Measurements from ENCODE around the gene TMUB1. TPM values are rescaled to one million over a fixed set of nuclear protein-coding genes. Genes with fewer than 3 reads are reported as not detected.

The TMUB1 gene
- total and polyA plus RNA-seq, 9 of the 15 experiments (the other 6 are each of a cell fraction or from before 2014, with no cell fraction given), result 0.14 to 241 (median 74.1) TPM

GRCh38 chr7:151091431-151091830, 8.1 kb upstream of the TMUB1 start (continued):
- TF ChIP-seq TFAP4 (CRISPR knock-in tag; IDR thresholded peaks at IDR 0.05; ENCODE audit: borderline replicate concordance) (peak; percentile 51; the same call in 1 of the 2 replicates), GTF2B (IDR thresholded peaks at IDR 0.05; ENCODE audit: extremely low read depth, insufficient read length) (no peak), USF2 (CRISPR knock-in tag; IDR thresholded peaks at IDR 0.05) (no peak), OTX1 (CRISPR knock-in tag; IDR thresholded peaks at IDR 0.05) (no peak), MYC (IDR thresholded peaks at IDR 0.05; ENCODE audit: low read depth, low read length) (no peak), MYC (CRISPR knock-in tag; IDR thresholded peaks at IDR 0.05; ENCODE audit: borderline replicate concordance, low read depth) (no peak), RBM39 (optimal IDR thresholded peaks at IDR 0.05; ENCODE audit: low read depth, low read length) (no peak), ZNF143 (CRISPR knock-in tag; IDR thresholded peaks at IDR 0.05) (no peak; the same call in 1 of the 2 replicates), ATF7 (IDR thresholded peaks at IDR 0.05) (peak; percentile 11; the same call in 1 of the 2 replicates), ELF4 (CRISPR knock-in tag; IDR thresholded peaks at IDR 0.05) (no peak), NFIC (IDR thresholded peaks at IDR 0.05) (no peak), XRCC4 (IDR thresholded peaks at IDR 0.05; ENCODE audit: extremely low read depth, insufficient read depth, insufficient read length) (no peak), ZBTB12 (CRISPR knock-in tag; IDR thresholded peaks at IDR 0.05) (no peak), PHF20 (IDR thresholded peaks at IDR 0.05; ENCODE audit: partially characterized antibody) (no peak), SPI1 (IDR thresholded peaks at IDR 0.05; ENCODE audit: borderline replicate concordance, low read depth, low read length) (no peak), ZNF592 (IDR thresholded peaks at IDR 0.05) (no peak)
- TF ChIP-seq, protein P1, sequence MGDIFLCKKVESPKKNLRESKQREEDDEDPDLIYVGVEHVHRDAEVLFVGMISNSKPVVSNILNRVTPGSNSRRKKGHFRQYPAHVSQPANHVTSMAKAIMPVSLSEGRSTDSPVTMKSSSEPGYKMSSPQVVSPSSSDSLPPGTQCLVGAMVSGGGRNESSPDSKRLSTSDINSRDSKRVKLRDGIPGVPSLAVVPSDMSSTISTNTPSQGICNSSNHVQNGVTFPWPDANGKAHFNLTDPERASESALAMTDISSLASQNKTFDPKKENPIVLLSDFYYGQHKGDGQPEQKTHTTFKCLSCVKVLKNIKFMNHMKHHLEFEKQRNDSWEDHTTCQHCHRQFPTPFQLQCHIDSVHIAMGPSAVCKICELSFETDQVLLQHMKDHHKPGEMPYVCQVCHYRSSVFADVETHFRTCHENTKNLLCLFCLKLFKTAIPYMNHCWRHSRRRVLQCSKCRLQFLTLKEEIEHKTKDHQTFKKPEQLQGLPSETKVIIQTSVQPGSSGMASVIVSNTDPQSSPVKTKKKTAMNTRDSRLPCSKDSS (IDR thresholded peaks at IDR 0.05; ENCODE audit: low read depth, partially characterized antibody), result no peak
- TF ChIP-seq, protein P2, sequence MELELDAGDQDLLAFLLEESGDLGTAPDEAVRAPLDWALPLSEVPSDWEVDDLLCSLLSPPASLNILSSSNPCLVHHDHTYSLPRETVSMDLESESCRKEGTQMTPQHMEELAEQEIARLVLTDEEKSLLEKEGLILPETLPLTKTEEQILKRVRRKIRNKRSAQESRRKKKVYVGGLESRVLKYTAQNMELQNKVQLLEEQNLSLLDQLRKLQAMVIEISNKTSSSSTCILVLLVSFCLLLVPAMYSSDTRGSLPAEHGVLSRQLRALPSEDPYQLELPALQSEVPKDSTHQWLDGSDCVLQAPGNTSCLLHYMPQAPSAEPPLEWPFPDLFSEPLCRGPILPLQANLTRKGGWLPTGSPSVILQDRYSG (tag; conservative IDR thresholded peaks at IDR 0.05; ENCODE audit: low read depth), result no peak

All from K562 (cell line).